ENCODE measurements around the gene NBPF3. TPM values are rescaled to one million over a fixed set of nuclear protein-coding genes. Genes with fewer than 3 reads are reported as not detected.

The NBPF3 gene
- polyA plus RNA-seq, 3 donors: 11.1 to 19.2 (median 17.7) TPM

DNA sequence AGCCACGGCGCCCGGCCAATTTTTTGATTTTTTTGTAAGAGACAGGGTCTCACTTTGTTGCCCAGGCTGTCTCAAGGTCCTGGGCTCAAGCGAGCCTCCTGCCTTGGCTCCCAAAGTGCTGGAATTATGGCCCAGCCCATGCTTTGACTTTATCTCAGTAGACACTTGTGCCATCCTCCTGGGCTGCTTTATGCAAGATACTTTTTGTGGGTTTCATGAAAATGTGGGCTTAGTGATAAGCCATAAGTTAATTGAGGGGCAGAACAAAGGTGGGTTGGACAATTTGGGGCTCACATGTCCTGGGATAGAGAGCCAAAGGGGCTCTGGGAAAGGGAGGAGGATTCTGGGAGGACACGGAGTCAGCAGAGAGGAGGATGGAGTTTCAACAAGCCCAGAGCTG, 91.3 kb downstream of the NBPF3 start:
- DNase-seq (ENCODE audit: extremely low read depth in 1 of 11, low read depth in 9 of 11, low spot score in 4 of 11): no peak

DNA sequence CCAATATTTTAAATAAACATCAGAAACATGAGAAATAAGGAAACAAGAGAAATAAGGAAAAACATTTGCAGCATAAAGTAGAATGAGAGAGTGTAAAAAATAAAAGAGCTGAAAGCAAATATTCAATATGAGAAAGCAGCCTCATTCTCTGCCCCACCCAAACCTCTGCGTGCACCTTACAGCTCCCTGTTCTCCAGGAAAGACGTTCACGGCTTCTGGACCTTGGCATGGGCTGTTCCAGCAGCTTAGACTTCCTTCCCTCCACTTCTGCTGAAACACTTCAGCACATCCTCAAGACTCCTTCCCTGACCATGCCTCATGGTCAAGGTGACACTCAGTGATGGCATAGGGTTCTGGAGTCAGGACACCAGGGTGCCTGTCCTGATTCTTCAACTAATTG, 92.6 kb downstream of the NBPF3 start:
- no peak for DNase-seq (ENCODE audit: extremely low read depth in 1 of 11, low read depth in 9 of 11, low spot score in 4 of 11)

DNA sequence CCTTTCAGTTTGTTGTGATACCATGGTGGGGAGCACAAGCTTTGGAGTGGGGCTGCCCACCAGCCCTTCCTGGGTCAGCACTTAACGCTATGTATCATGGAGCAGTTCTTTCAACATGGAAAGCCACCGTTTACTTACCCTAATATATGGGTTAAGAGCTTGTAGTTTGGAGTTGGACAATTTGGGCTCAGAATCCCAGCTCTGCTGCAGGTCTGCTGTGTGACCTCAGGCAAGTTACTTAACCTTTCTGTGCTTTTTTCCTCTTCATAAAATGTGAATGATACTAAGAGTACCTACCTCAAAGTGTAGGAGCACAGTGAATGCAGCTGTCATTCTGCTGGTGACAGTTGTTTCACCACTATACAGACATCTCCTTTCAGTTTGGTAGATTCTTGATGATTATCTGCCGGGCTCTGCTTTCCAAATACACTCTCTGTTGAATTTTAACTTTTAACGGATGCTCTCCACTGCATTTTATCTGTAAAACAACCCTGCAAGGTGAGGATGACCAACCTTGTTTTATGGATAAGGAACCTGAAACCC, 93.1 kb downstream of the NBPF3 start:
- DNase-seq (ENCODE audit: extremely low read depth in 1 of 11, low read depth in 9 of 11, low spot score in 4 of 11): no peak

DNA sequence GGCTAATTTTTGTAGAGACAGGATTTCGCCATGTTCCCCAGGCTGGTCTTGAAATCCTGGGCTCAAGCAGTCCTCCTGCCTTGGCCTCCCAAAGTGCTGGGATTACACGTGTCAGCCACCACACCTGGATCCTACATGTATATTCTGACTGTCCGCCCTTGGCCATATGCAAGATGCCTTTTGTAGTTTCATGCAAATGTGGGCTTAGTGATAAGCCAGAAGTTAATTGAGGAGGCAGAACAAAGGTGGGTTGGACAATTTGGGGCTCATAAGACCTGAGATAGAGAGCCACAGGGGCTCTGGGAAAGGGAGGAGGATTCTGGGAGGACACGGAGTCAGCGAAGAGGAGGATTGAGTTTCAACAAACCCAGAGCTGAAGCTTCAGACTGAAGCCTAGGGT, 94.2 kb downstream of the NBPF3 start:
- no peak for DNase-seq (ENCODE audit: extremely low read depth in 1 of 11, low read depth in 9 of 11, low spot score in 4 of 11)

Other genes with a start within 250 kb of the NBPF3 start
- 10 to 100 TPM; 43.4 to 46.6 (median 44.2) TPM for gene ECE1, start 149.7 kb upstream of the NBPF3 start, polyA plus RNA-seq (ENCODE audit: insufficient read length in 3 of 3)
- 10 to 100 TPM; 36.5 to 47.9 (median 41.4) TPM for gene ALPL, start 69.3 kb downstream of the NBPF3 start, polyA plus RNA-seq (ENCODE audit: insufficient read length in 3 of 3)
- 10 to 100 TPM; 16.6 to 24.4 (median 19.2) TPM for gene RAP1GAP, start 229.2 kb downstream of the NBPF3 start, polyA plus RNA-seq (ENCODE audit: insufficient read length in 3 of 3)

Measured in renal cortex interstitium (tissue), 11 donors.